Measurements from ENCODE around the gene THBS3. TPM values are rescaled to one million over a fixed set of nuclear protein-coding genes. Genes with fewer than 3 reads are reported as not detected.
"Not testable (repeated sequence)": the region's sequence is repeated elsewhere in the genome, so short reads cannot be mapped to it uniquely, and the experiment has no call there.

THBS3 gene
- total RNA-seq, 1 donor from 2014 or later, result 18.2 TPM

- no peak for DNase-seq (ENCODE audit: extremely low read depth, low read depth, low spot score)
Measured at GRCh38 chr1:155208541-155209311, 1.0 kb upstream of the THBS3 start, which contains the start of gene MTX1. MTX1 (plus strand) TSS chr1:155208695; CDS start chr1:155208805, 110 bp downstream.

- peak; percentile 51 for DNase-seq (ENCODE audit: extremely low read depth, low read depth, low spot score)
Measured at GRCh38 chr1:155206891-155207805, 549 bp downstream of the THBS3 start.

GRCh38 chr1:155205969-155206593, 1.6 kb downstream of the THBS3 start:
- DNase-seq (ENCODE audit: extremely low read depth, low read depth, low spot score), result no peak

GRCh38 chr1:155205035-155205434, 2.7 kb downstream of the THBS3 start:
- no peak for DNase-seq (ENCODE audit: extremely low read depth, low read depth, low spot score)

GRCh38 chr1:155202731-155203515, 4.8 kb downstream of the THBS3 start:
- no peak for DNase-seq (ENCODE audit: extremely low read depth, low read depth, low spot score)

- DNase-seq (ENCODE audit: extremely low read depth, low read depth, low spot score), result no peak
Measured at GRCh38 chr1:155202198-155202597, 5.5 kb downstream of the THBS3 start.

GRCh38 chr1:155200920-155201319, 6.8 kb downstream of the THBS3 start:
- DNase-seq (ENCODE audit: extremely low read depth, low read depth, low spot score), result no peak

- no peak for DNase-seq (ENCODE audit: extremely low read depth, low read depth, low spot score)
Measured at GRCh38 chr1:155199792-155200191, 7.9 kb downstream of the THBS3 start.

GRCh38 chr1:155198547-155198906, 9.2 kb downstream of the THBS3 start:
- DNase-seq (ENCODE audit: extremely low read depth, low read depth, low spot score), result no peak

- no peak for DNase-seq (ENCODE audit: extremely low read depth, low read depth, low spot score)
Measured at GRCh38 chr1:155197901-155198546, 9.7 kb downstream of the THBS3 start.

- no peak for DNase-seq (ENCODE audit: extremely low read depth, low read depth, low spot score)
Measured at GRCh38 chr1:155196893-155197638, 10.6 kb downstream of the THBS3 start.

- DNase-seq (ENCODE audit: extremely low read depth, low read depth, low spot score), result no peak
Measured at GRCh38 chr1:155196103-155196892, 11.4 kb downstream of the THBS3 start.

GRCh38 chr1:155195201-155196102, 12.2 kb downstream of the THBS3 start:
- DNase-seq (ENCODE audit: extremely low read depth, low read depth, low spot score), result no peak

- DNase-seq (ENCODE audit: extremely low read depth, low read depth, low spot score), result not testable (repeated sequence)
Measured at GRCh38 chr1:155193991-155194240, 13.8 kb downstream of the THBS3 start.

- DNase-seq (ENCODE audit: extremely low read depth, low read depth, low spot score), result no peak
Measured at GRCh38 chr1:155193275-155193990, 14.3 kb downstream of the THBS3 start.

GRCh38 chr1:155192346-155193274, 15.1 kb downstream of the THBS3 start:
- no peak for DNase-seq (ENCODE audit: extremely low read depth, low read depth, low spot score)

Measured in glomerular endothelial cell (primary cell).